HUES48 (cell line): Measurements from ENCODE around the gene PCYT1A.
"Not testable (repeated sequence)": the region's sequence is repeated elsewhere in the genome, so short reads cannot be mapped to it uniquely, and the experiment has no call there.

Experiments
- H3K27ac ChIP-seq: one replicate; pipeline ENCODE4 v1.7.0; 2013; ENCODE audit warnings: low read depth, low read length, inconsistent platforms
- H3K27me3 ChIP-seq: 2 replicates; pipeline ENCODE4 v1.6.1; 2013; ENCODE audit warnings: mild to moderate bottlenecking, low read length; ENCODE audit not compliant: control insufficient read depth, insufficient read depth
- H3K36me3 ChIP-seq: 2 replicates; pipeline ENCODE4 v1.6.1; 2013; ENCODE audit warnings: low read length; ENCODE audit not compliant: control insufficient read depth, insufficient read depth
- H3K4me1 ChIP-seq: 2 replicates; pipeline ENCODE4 v1.6.1; 2013; ENCODE audit warnings: mild to moderate bottlenecking, low read length; ENCODE audit not compliant: control insufficient read depth, insufficient read depth
- H3K4me3 ChIP-seq: 2 replicates; pipeline ENCODE4 v1.5.1; 2013; ENCODE audit warnings: mild to moderate bottlenecking, low read depth, low read length
- H3K9ac ChIP-seq: 2 replicates; pipeline ENCODE4 v1.6.1; 2013; ENCODE audit warnings: mild to moderate bottlenecking, low read depth, low read length, moderate library complexity
- H3K9me3 ChIP-seq: 2 replicates; pipeline ENCODE4 v1.6.1; 2013; ENCODE audit warnings: low read length; ENCODE audit not compliant: control insufficient read depth, insufficient read depth

The PCYT1A gene

GRCh38 chr3:196263819-196264218 is 23.7 kb downstream of the PCYT1A start:
- no peak overlapping the region for H3K4me3 ChIP-seq
- H3K27ac ChIP-seq = no peak overlapping the region
- no peak overlapping the region for H3K9ac ChIP-seq
- H3K36me3 ChIP-seq = peaks cover 17% of the 10 kb centered on the region
- no peaks in the 10 kb centered on the region for H3K9me3 ChIP-seq
- H3K4me1 ChIP-seq = peaks cover 20% of the 10 kb centered on the region
- no peaks in the 10 kb centered on the region for H3K27me3 ChIP-seq

- Histone ChIP-seq H3K9ac (no peak overlapping the region), H3K27me3 (no peaks in the 10 kb centered on the region), H3K36me3 (peaks cover 14% of the 10 kb centered on the region), H3K27ac (no peak overlapping the region), H3K9me3 (no peaks in the 10 kb centered on the region), H3K4me1 (peaks cover 14% of the 10 kb centered on the region), H3K4me3 (no peak overlapping the region)
Measured at GRCh38 chr3:196260784-196261183, 26.7 kb downstream of the PCYT1A start.

- Histone ChIP-seq H3K27ac (no peak overlapping the region), H3K36me3 (peaks cover 19% of the 10 kb centered on the region), H3K4me3 (no peak overlapping the region), H3K9me3 (no peaks in the 10 kb centered on the region), H3K4me1 (no peaks in the 10 kb centered on the region), H3K9ac (no peak overlapping the region), H3K27me3 (no peaks in the 10 kb centered on the region)
Measured at GRCh38 chr3:196255776-196256175, 31.8 kb downstream of the PCYT1A start.

GRCh38 chr3:196254376-196255283 is 32.9 kb downstream of the PCYT1A start:
- no peaks in the 10 kb centered on the region for H3K9me3 ChIP-seq
- H3K36me3 ChIP-seq = peaks cover 18% of the 10 kb centered on the region
- H3K4me1 ChIP-seq = no peaks in the 10 kb centered on the region

GRCh38 chr3:196251918-196252317 is 35.6 kb downstream of the PCYT1A start:
- Histone ChIP-seq H3K4me3 (no peak overlapping the region), H3K4me1 (no peaks in the 10 kb centered on the region), H3K36me3 (peaks cover 28% of the 10 kb centered on the region), H3K9ac (no peak overlapping the region), H3K9me3 (no peaks in the 10 kb centered on the region), H3K27ac (no peak overlapping the region), H3K27me3 (no peaks in the 10 kb centered on the region)

More at GRCh38 chr3:196254376-196255283, 32.9 kb downstream of the PCYT1A start:
- no peaks in the 10 kb centered on the region for H3K27me3 ChIP-seq
- H3K27ac ChIP-seq = no peak overlapping the region
- no peak overlapping the region for H3K9ac ChIP-seq
- no peak overlapping the region for H3K4me3 ChIP-seq

- H3K4me1 ChIP-seq = no peaks in the 10 kb centered on the region
- H3K9me3 ChIP-seq = no peaks in the 10 kb centered on the region
- H3K4me3 ChIP-seq = no peak overlapping the region
- H3K27ac ChIP-seq = no peak overlapping the region
- H3K27me3 ChIP-seq = no peaks in the 10 kb centered on the region
- peaks cover 27% of the 10 kb centered on the region for H3K36me3 ChIP-seq
- no peak overlapping the region for H3K9ac ChIP-seq
Measured at GRCh38 chr3:196246612-196247308, 40.8 kb downstream of the PCYT1A start.

- not testable (repeated sequence) for H3K9me3 ChIP-seq, H3K4me1 ChIP-seq, H3K27ac ChIP-seq, H3K9ac ChIP-seq, H3K4me3 ChIP-seq, H3K27me3 ChIP-seq
- peaks cover 43% of the 10 kb centered on the region for H3K36me3 ChIP-seq
Measured at GRCh38 chr3:196244166-196244565, 43.4 kb downstream of the PCYT1A start.

- Histone ChIP-seq H3K4me3 (no peak overlapping the region), H3K9me3 (no peaks in the 10 kb centered on the region), H3K36me3 (peaks cover 49% of the 10 kb centered on the region), H3K4me1 (no peaks in the 10 kb centered on the region), H3K27ac (no peak overlapping the region), H3K27me3 (no peaks in the 10 kb centered on the region), H3K9ac (no peak overlapping the region)
Measured at GRCh38 chr3:196241704-196242103, 45.8 kb downstream of the PCYT1A start.

GRCh38 chr3:196240424-196240823 is 47.1 kb downstream of the PCYT1A start:
- Histone ChIP-seq H3K27me3 (no peaks in the 10 kb centered on the region), H3K9ac (no peak overlapping the region), H3K9me3 (no peaks in the 10 kb centered on the region), H3K4me3 (no peak overlapping the region), H3K4me1 (no peaks in the 10 kb centered on the region), H3K36me3 (peaks cover 46% of the 10 kb centered on the region), H3K27ac (no peak overlapping the region)

GRCh38 chr3:196238612-196239560 is 48.6 kb downstream of the PCYT1A start:
- Histone ChIP-seq H3K36me3 (peaks cover 48% of the 10 kb centered on the region), H3K4me1 (no peaks in the 10 kb centered on the region), H3K9me3 (no peaks in the 10 kb centered on the region), H3K27me3 (no peaks in the 10 kb centered on the region), H3K4me3 (no peak overlapping the region), H3K27ac (no peak overlapping the region), H3K9ac (no peak overlapping the region)
